ENCODE measurements around the gene ALG14. TPM values are rescaled to one million over a fixed set of nuclear protein-coding genes. Genes with fewer than 3 reads are reported as not detected.

Gene ALG14
- total RNA-seq, 1 donor from 2014 or later = 10.5 TPM

DNA sequence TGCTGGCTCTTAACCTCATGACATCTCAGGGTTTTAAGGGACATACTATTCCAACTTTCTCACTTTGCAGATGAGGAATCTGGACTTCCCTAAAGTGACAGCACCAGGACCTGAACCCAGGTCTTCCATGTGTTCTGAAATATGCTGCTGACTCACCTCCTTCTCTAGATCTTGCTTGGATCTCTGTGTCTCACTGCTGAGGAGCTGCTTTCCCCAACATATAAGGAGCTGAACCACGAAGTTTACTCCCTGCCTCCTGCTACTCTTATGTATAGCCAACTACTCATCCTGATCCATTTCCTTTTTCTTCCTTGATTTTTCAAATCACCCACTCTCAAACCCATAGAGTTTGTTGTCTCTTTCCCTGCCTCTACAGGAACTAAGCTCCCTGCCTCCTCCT is 38.2 kb downstream of the ALG14 start:
- H3K36me3 Mint-ChIP-seq (ENCODE audit: insufficient read depth) = no peaks in the 10 kb centered on the region
- no peak for DNase-seq (ENCODE audit: low spot score, unreplicated experiment)
- no peak overlapping the region for H3K4me3 Mint-ChIP-seq (ENCODE audit: low read depth)

GRCh38 chr1:95033843-95034242 is 38.9 kb downstream of the ALG14 start:
- Mint-ChIP-seq H3K27me3 (no peaks in the 10 kb centered on the region), H3K36me3 (ENCODE audit: insufficient read depth) (peaks cover 3% of the 10 kb centered on the region), H3K9me3 (ENCODE audit: low read depth) (peaks cover 3% of the 10 kb centered on the region), H3K4me3 (ENCODE audit: low read depth) (no peak overlapping the region), H3K27ac (no peak overlapping the region), H3K4me1 (ENCODE audit: low read depth) (no peaks in the 10 kb centered on the region)
- TF ChIP-seq, protein P1, sequence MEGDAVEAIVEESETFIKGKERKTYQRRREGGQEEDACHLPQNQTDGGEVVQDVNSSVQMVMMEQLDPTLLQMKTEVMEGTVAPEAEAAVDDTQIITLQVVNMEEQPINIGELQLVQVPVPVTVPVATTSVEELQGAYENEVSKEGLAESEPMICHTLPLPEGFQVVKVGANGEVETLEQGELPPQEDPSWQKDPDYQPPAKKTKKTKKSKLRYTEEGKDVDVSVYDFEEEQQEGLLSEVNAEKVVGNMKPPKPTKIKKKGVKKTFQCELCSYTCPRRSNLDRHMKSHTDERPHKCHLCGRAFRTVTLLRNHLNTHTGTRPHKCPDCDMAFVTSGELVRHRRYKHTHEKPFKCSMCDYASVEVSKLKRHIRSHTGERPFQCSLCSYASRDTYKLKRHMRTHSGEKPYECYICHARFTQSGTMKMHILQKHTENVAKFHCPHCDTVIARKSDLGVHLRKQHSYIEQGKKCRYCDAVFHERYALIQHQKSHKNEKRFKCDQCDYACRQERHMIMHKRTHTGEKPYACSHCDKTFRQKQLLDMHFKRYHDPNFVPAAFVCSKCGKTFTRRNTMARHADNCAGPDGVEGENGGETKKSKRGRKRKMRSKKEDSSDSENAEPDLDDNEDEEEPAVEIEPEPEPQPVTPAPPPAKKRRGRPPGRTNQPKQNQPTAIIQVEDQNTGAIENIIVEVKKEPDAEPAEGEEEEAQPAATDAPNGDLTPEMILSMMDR (IDR thresholded peaks at IDR 0.05; ENCODE audit: unreplicated experiment) = no peak
- DNase-seq (ENCODE audit: low spot score, unreplicated experiment) = no peak

More for the DNA sequence above, 38.2 kb downstream of the ALG14 start:
- Mint-ChIP-seq H3K27ac (no peak overlapping the region), H3K27me3 (no peaks in the 10 kb centered on the region), H3K9me3 (ENCODE audit: low read depth) (no peaks in the 10 kb centered on the region), H3K4me1 (ENCODE audit: low read depth) (no peaks in the 10 kb centered on the region)
- TF ChIP-seq, protein P1 (IDR thresholded peaks at IDR 0.05; ENCODE audit: unreplicated experiment) = no peak

DNA sequence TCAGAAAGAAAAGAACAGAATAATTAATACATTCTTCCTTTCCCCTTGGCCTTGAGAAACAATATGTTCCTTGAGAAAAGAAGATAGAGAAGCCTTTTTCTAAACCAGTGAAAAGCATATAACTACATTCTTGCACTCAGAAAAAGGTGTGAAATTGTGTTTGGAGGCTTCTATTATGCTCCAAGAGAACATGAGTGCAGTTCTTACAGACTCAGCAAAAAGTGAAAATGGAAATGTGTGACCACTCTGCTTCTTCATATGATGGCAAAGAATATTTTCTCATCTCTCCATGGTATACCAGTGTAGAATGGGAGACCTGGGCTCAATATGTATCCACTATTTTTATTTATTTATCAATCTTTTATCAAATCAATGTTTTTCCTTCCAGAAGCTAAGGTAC is 43.2 kb downstream of the ALG14 start:
- DNase-seq (ENCODE audit: low spot score, unreplicated experiment) = no peak
- Mint-ChIP-seq H3K36me3 (ENCODE audit: insufficient read depth) (peaks cover 19% of the 10 kb centered on the region), H3K27me3 (no peaks in the 10 kb centered on the region), H3K4me1 (ENCODE audit: low read depth) (no peaks in the 10 kb centered on the region), H3K4me3 (ENCODE audit: low read depth) (no peak overlapping the region), H3K27ac (no peak overlapping the region), H3K9me3 (ENCODE audit: low read depth) (peaks cover 3% of the 10 kb centered on the region)
- TF ChIP-seq, protein P1 (IDR thresholded peaks at IDR 0.05; ENCODE audit: unreplicated experiment) = no peak

DNA sequence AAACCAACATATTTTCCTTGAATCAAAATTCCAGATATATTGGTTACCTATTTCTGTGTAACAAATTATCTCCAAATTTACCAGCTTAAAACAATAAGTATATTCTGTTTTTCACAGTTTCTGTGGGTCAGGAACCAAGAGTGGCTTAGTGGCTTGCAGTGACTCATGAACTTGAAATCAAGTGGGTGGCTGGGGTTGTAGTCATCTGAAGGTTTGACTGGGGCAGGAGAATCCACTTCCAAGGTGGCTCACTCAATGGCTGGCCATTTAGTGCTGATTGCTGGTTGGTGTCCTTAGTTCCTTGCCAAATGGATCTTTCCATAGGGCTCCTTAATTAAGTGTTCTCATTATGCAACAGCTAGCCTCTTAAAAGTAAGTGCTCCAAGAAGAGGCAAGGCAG is 43.8 kb downstream of the ALG14 start:
- no peak overlapping the region for H3K27ac Mint-ChIP-seq
- peaks cover 3% of the 10 kb centered on the region for H3K9me3 Mint-ChIP-seq (ENCODE audit: low read depth)
- H3K36me3 Mint-ChIP-seq (ENCODE audit: insufficient read depth) = peaks cover 22% of the 10 kb centered on the region
- no peak overlapping the region for H3K4me3 Mint-ChIP-seq (ENCODE audit: low read depth)
- TF ChIP-seq, protein P1 (IDR thresholded peaks at IDR 0.05; ENCODE audit: unreplicated experiment) = no peak
- no peaks in the 10 kb centered on the region for H3K4me1 Mint-ChIP-seq (ENCODE audit: low read depth)
- no peaks in the 10 kb centered on the region for H3K27me3 Mint-ChIP-seq
- no peak for DNase-seq (ENCODE audit: low spot score, unreplicated experiment)

- peaks cover 4% of the 10 kb centered on the region for H3K4me1 Mint-ChIP-seq (ENCODE audit: low read depth)
- peaks cover 3% of the 10 kb centered on the region for H3K9me3 Mint-ChIP-seq (ENCODE audit: low read depth)
- no peak overlapping the region for H3K27ac Mint-ChIP-seq
- H3K27me3 Mint-ChIP-seq = no peaks in the 10 kb centered on the region
- DNase-seq (ENCODE audit: low spot score, unreplicated experiment) = no peak
- H3K36me3 Mint-ChIP-seq (ENCODE audit: insufficient read depth) = peaks cover 24% of the 10 kb centered on the region
- H3K4me3 Mint-ChIP-seq (ENCODE audit: low read depth) = no peak overlapping the region
- TF ChIP-seq, protein P1 (IDR thresholded peaks at IDR 0.05; ENCODE audit: unreplicated experiment) = no peak
These were observed 45.7 kb downstream of the ALG14 start for GRCh38 chr1:95027046-95027445.
